Renal cortex interstitium (tissue), 11 donors: Measurements from ENCODE around the gene TMC1. TPM values are rescaled to one million over a fixed set of nuclear protein-coding genes. Genes with fewer than 3 reads are reported as not detected.
A peak's percentile ranks its signal among the peaks of the same experiment; 100 is the strongest.

ENCODE experiments used
- DNase-seq, 11 donors: peaks; one replicate each; pipeline ENCODE4 v3.0.0-alpha.2; 2013; ENCODE audit warnings: low read depth in 9 of 11, low spot score in 4 of 11; ENCODE audit errors: extremely low read depth in 1 of 11
- polyA plus RNA-seq, 3 donors: library from polyadenylated mRNA; unstranded; fragments of 120-200 nt; gene quantifications; one replicate each; pipeline ENCODE4 v1.2.1, GENCODE V29; 2013; ENCODE audit not compliant: insufficient read length in 3 of 3

Gene TMC1
- polyA plus RNA-seq, 3 donors: 0.53 to 1.4 (median 0.74) TPM

- no peak for DNase-seq
Observed at GRCh38 chr9:72703574-72703973, 182.2 kb downstream of the TMC1 start.

GRCh38 chr9:72704688-72705375 is 183.4 kb downstream of the TMC1 start:
- DNase-seq: no peak

GRCh38 chr9:72718503-72718902 is 197.1 kb downstream of the TMC1 start:
- no peak for DNase-seq

- no peak for DNase-seq
Observed at GRCh38 chr9:72721067-72721466, 199.7 kb downstream of the TMC1 start.

GRCh38 chr9:72726947-72727346 is 205.5 kb downstream of the TMC1 start:
- DNase-seq: no peak

- no peak for DNase-seq
Observed at GRCh38 chr9:72728031-72728770, 206.8 kb downstream of the TMC1 start.

GRCh38 chr9:72733895-72734294 is 212.5 kb downstream of the TMC1 start:
- no peak for DNase-seq

- no peak for DNase-seq
Observed at GRCh38 chr9:72734631-72735030, 213.2 kb downstream of the TMC1 start.

GRCh38 chr9:72743836-72744235 is 222.4 kb downstream of the TMC1 start:
- no peak for DNase-seq

GRCh38 chr9:72749276-72749675 is 227.9 kb downstream of the TMC1 start:
- DNase-seq: no peak

GRCh38 chr9:72751541-72751940 is 230.1 kb downstream of the TMC1 start:
- DNase-seq: no peak

GRCh38 chr9:72753266-72753893 is 232.0 kb downstream of the TMC1 start:
- DNase-seq: peak in 3 of 11 donors; percentile 1 to 12 (median 2)

GRCh38 chr9:72755836-72756235 is 234.4 kb downstream of the TMC1 start:
- no peak for DNase-seq

GRCh38 chr9:72758944-72759343 is 237.5 kb downstream of the TMC1 start:
- DNase-seq: no peak

- DNase-seq: no peak
Observed at GRCh38 chr9:72763022-72763421, 241.6 kb downstream of the TMC1 start.

- no peak for DNase-seq
Observed at GRCh38 chr9:72769546-72769945, 248.1 kb downstream of the TMC1 start.

- DNase-seq: no peak
Observed at GRCh38 chr9:72772661-72773060, 251.3 kb downstream of the TMC1 start.

GRCh38 chr9:72773570-72773969 is 252.2 kb downstream of the TMC1 start:
- DNase-seq: no peak

- no peak for DNase-seq
Observed at GRCh38 chr9:72775570-72775969, 254.2 kb downstream of the TMC1 start.

GRCh38 chr9:72779614-72780013 is 258.2 kb downstream of the TMC1 start:
- DNase-seq: no peak
